Heart left ventricle (tissue), 13 donors: ENCODE data around the gene ZNF200.

Experiments
- POLR2A ChIP-seq, 2 donors: fragments of 450-650 bp; IDR thresholded peaks; one replicate each; pipeline ENCODE4 v1.6.1; 2017; ENCODE audit warnings: antibody characterized with exemption in 2 of 2, mild to moderate bottlenecking in 2 of 2, moderate library complexity in 2 of 2
- TF ChIP-seq, protein P1 (sequence below), 12 donors: fragments of 200-600 bp; sonication (generic) in 4 of 12; IDR thresholded peaks; one replicate each; pipeline versions ENCODE4 v1.5.0 to v1.8.0; 2018 to 2022; ENCODE audit warnings: antibody characterized with exemption in 12 of 12, mild to moderate bottlenecking in 5 of 12
- donor health status: ischemic (EF 13 %, LVEDD 7.1; RV severe dilation, severe dysfunction).
- donor health status: DM: no; HTN: yes; CAD: no.
- donor health status: DM: no; HTN: no; CAD: no.
- donor health status: ischemic (EF 25% LVEDD 6.9; RV normal size, moderate dysfunction).
- donor health status: ischemic (EF 25% LVEDD 5.7; RV mildly dilated, moderate dysfunction).
- donor health status: ischemic (EF 35%, LVEDD 5.7; RV mildly dilated, moderate dysfunction).
- donor health status: nonischemic (EF 11% LVEDD 7.7; RV severe dilation, severe dysfunction).
- donor health status: DM: yes; HTN: yes; CAD: no.
- donor health status: PGD.
- donor health status: ischemic (EF 29% LVEDD 5.4; RV normal size, mild dysfunction).
- donor health status: nonischemic (EF 23%, LVEDD 6.1; RV moderate dilation, normal function).

DNA sequence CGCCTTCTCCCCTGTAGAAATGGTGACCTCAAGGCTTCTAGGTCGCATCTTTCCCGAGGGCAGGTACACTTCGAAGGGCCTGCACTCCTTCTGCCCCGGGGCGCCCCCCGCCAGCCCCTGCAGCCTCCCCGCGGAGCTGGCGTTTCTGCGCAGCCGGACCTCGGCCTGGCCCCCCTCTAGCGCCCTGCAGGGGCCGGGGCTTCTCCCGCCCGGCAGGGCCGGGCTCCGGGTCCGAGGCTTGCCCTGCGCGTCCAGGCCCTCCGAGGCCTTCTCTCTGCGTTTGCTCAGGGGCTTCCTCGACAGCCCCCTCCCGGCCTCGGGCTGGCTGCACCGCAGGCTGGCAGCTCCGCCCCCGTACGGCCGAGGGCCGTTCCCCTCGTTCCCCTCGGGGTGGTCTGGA is 19.4 kb upstream of the ZNF200 start:
- TF ChIP-seq, protein P1, sequence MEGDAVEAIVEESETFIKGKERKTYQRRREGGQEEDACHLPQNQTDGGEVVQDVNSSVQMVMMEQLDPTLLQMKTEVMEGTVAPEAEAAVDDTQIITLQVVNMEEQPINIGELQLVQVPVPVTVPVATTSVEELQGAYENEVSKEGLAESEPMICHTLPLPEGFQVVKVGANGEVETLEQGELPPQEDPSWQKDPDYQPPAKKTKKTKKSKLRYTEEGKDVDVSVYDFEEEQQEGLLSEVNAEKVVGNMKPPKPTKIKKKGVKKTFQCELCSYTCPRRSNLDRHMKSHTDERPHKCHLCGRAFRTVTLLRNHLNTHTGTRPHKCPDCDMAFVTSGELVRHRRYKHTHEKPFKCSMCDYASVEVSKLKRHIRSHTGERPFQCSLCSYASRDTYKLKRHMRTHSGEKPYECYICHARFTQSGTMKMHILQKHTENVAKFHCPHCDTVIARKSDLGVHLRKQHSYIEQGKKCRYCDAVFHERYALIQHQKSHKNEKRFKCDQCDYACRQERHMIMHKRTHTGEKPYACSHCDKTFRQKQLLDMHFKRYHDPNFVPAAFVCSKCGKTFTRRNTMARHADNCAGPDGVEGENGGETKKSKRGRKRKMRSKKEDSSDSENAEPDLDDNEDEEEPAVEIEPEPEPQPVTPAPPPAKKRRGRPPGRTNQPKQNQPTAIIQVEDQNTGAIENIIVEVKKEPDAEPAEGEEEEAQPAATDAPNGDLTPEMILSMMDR (IDR thresholded peaks at IDR 0.05), result no peak
- no peak for TF ChIP-seq POLR2A (IDR thresholded peaks at IDR 0.05)
